Loucy (cell line): ENCODE measurements around the gene SLC9C2.

Experiments
- CTCF ChIP-seq: fragments of 200-600 bp; sonication (generic); conservative IDR thresholded peaks from 2 replicates; pipeline ENCODE4 v1.5.1; 2014; ENCODE audit warnings: mild to moderate bottlenecking, antibody characterized with exemption, low read length
- EZH2phosphoT487 ChIP-seq: fragments of 200-600 bp; IDR thresholded peaks from 2 replicates; pipeline ENCODE4 v1.6.1; 2018; ENCODE audit warnings: antibody characterized with exemption, mild to moderate bottlenecking, moderate library complexity, borderline replicate concordance

DNA sequence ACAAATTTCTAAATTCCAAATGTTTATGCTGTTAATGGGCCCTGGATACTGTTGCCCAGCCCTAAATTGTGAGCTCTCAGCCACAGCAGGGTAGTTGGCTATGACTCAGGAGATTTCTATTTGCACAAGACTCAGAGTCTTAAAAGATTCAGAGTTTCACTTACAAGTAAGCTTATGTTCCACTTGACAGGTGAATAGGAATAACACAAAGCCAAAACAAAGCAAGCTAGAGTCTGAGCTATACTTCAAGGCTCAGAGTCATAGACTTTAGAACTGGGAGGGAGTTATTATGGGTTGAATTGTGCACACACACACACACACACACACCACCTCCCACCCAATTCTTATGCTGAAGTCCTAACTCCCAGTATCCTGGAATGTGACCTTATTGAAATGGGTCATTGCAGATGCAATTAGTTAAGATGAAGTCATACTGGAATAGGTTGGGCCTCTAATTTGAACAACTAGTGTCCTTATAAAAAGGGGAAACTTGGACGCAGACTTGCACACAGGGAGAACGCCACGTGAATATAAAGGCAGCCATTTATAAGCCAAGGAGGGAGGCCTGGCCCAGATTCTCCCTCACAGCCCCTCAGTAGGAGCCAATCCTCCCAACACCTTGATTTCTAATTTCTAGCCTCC lies 95.5 kb downstream of the SLC9C2 start:
- no peak for TF ChIP-seq CTCF
- no peak for TF ChIP-seq EZH2phosphoT487
